GM12873 (cell line): ENCODE measurements around the gene ATP6V1E1.

ENCODE experiments used
- CTCF ChIP-seq: IDR thresholded peaks from 2 replicates; pipeline ENCODE4 v1.5.1; 2012; ENCODE audit warnings: low read depth, mild to moderate bottlenecking, moderate library complexity, low read length, control low read depth; ENCODE audit not compliant: insufficient read depth; ENCODE audit errors: missing control alignments

Gene ATP6V1E1

GRCh38 chr22:17601031-17601430, 27.5 kb downstream of the ATP6V1E1 start:
- no peak for TF ChIP-seq CTCF

GRCh38 chr22:17598318-17598717, 30.2 kb downstream of the ATP6V1E1 start:
- TF ChIP-seq CTCF, result no peak

- TF ChIP-seq CTCF, result no peak
Observed at GRCh38 chr22:17597217-17597616, 31.3 kb downstream of the ATP6V1E1 start.

- no peak for TF ChIP-seq CTCF
Observed at GRCh38 chr22:17596226-17596625, 32.3 kb downstream of the ATP6V1E1 start.

- TF ChIP-seq CTCF, result no peak
Observed at GRCh38 chr22:17592201-17592600, 36.3 kb downstream of the ATP6V1E1 start.

- TF ChIP-seq CTCF, result no peak
Observed at GRCh38 chr22:17590586-17590985, 38.0 kb downstream of the ATP6V1E1 start.

- TF ChIP-seq CTCF, result no peak
Observed at GRCh38 chr22:17589810-17590375, 38.7 kb downstream of the ATP6V1E1 start.
